GM11168 (cell line): ENCODE results near the gene BAIAP2L1.

Source experiments
- in situ Hi-C: fragments of 300-500 bp; cut with MboI; formaldehyde crosslinking; loops from one replicate; pipeline ENCODE4 v1.12.0; 2022; ENCODE audit warnings: low sequenced_read_pairs; ENCODE audit not compliant: unreplicated experiment

The BAIAP2L1 gene

DNA sequence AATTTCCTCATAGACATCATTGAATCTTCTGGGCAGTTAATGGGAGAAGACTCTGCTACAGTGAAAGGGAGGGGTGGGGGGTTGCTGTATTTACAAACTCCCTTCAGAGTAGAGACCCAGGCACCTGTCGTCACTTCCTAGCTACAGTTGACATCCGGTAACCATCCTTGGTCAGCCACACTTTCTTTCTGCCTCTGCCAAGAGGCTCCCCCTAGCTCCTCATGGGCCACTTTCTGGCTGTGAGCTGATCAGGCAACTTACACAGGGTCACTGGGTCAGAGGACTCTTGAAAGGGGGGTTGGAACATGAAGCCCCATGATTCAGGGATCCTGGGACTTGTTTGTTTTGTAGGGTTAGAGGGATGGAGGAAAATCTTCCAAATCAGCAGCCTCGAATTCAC is 150.1 kb downstream of the BAIAP2L1 start:
- in situ Hi-C loops, result no loop called here

DNA sequence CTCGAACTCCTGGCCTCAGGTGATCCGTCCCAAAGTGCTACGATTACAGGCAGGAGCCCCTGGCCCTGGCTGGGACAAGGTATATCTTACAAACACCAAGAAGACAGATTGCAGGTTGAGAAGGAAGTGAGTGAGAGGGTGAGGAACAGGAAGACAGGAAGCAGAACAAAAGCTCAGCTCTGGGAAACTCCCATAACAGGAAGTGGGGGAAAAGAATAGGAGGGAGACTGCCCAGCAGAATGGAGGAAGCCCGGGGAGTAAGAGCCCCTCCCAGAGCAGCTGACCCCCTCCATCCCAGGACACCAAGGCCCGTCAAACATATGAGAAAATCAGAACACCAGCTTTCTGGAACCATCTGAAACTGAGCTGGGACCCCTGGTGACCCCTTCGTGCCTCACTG is 151.8 kb downstream of the BAIAP2L1 start:
- in situ Hi-C loops, result loop anchor here (25.0 kb wide), 1 partner anchor 1088 kb away; the partner anchor contains the start of gene ARPC1A

DNA sequence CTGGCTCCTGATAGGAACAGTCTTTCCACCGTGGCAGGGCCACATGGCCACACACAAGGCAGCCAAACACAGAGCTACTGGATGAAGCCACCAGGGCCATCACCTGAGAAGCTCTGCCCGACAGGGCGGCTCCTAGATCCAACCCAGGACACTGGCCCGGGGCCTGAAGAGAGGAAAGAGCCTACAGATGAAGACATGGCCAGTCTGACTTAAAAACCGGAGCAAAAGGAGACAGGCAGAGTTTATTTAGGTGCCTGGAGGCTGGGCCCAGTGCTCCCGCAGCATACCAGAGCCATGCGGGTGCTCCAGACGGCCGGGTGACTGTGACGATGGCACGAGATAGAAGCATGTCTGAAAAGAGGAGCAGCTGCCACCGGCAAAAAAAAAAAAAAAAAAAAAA is 152.7 kb downstream of the BAIAP2L1 start:
- in situ Hi-C loops, result loop anchor here (25.0 kb wide), 1 partner anchor 1089 kb away; the partner anchor contains the start of gene ARPC1A

DNA sequence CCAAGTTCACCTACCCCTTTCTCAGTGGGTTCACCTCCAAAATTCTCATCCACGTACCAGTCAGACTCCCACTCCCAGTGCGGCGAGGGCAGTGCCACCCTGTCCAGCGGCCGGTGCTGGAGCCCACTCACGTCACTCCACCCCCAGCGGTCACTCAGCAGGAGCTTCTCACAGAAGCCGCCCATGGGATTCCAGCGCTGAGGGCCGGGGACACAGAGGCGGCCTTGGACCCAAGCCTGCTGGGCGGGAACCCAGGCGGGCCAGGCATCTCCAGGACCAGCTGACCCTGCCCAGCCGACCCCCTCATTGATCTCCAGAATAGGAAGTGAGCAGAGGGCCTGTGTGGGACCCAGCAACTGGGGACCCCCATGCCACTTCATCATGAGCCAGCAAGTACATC is 156.0 kb downstream of the BAIAP2L1 start:
- in situ Hi-C loops, result loop anchor here (25.0 kb wide), 1 partner anchor 1092 kb away; the partner anchor contains the start of gene ARPC1A

DNA sequence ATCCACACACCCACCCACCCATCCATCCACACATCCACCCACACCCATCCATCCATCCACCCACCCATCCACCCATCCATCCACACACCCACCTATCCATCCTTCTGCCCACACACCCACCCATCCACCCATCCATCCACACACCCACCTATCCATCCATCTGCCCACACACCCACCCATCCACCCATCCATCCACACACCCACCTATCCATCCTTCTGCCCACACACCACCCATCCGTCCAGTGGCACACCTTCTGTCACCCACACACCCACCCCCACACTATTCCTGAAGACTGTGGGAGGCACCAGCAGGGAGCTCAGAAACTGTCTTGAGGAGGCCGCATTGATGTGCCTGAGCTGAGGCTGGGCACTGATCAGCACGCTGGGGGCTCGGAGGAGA is 158.0 kb downstream of the BAIAP2L1 start:
- in situ Hi-C loops, result loop anchor here (25.0 kb wide), 1 partner anchor 1094 kb away; the partner anchor contains the start of gene ARPC1A

DNA sequence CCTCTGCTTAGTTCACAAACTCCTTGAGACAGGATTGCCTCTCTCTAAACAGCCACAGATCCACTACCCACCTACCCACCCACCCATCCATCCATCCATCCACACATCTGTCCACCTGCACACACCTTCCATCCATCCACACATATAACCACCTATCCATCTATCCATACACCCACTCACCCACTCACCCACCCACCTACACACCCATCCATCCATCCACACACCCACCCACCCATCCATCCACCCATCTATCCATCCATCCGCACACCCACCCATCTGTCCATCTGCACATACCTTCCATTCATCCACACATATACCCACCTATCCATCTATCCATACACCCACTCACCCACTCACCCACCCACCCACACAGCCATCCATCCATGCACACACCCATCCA is 158.5 kb downstream of the BAIAP2L1 start:
- in situ Hi-C loops, result loop anchor here (25.0 kb wide), 1 partner anchor 1095 kb away; the partner anchor contains the start of gene ARPC1A

DNA sequence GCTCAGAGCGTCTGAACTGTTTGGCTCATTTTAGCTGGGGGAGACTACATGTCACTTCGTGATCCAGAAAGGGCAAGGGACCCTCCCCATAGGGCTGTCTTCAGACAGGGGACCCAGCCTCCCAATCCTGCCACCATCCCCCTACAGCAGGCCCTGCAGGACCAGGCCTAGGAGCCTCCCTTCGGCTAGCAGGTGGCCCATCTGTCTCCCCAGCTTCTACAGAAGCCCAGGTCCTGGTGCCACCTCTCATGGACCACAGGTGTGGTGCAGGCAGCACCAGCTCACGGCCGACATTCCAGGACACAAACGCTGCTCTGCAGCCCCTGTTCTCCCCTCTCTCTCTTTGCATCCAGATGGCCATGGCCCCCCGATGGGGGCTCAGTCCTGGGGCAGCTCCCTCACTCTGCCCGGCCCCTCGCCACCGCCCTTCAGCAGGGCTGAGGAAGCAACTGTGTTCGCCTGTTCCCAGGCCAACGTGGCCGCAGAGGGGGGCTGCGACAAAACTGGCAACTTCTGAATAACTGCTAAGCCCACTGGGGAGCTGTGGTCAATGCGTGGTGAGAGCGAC is 159.1 kb downstream of the BAIAP2L1 start:
- in situ Hi-C loops, result loop anchor here (25.0 kb wide), 1 partner anchor 1096 kb away; the partner anchor contains the start of gene ARPC1A
